Activated CD8-positive, alpha-beta T cell treated with anti-CD3 and anti-CD28 coated beads for 36 hours (primary cell): ENCODE data around the gene ARSA. TPM values are rescaled to one million over a fixed set of nuclear protein-coding genes. Genes with fewer than 3 reads are reported as not detected.
"Not testable (repeated sequence)": the region's sequence is repeated elsewhere in the genome, so short reads cannot be mapped to it uniquely, and the experiment has no call there.

Experiments used
- ATAC-seq: fragments of 200-7000 bp; cut with Tn5 transposase; one replicate; pipeline ENCODE4 v1.10.0; 2021; ENCODE audit warnings: mild to moderate bottlenecking, moderate library complexity
- CTCF ChIA-PET: fragments of 350-600 bp; sonication (Branson Sonifier 250); formaldehyde crosslinking; loops from one replicate; lab custom pipeline; 2021; ENCODE audit warnings: antibody characterized with exemption; lab: Charles Lee
- POLR2A ChIA-PET: fragments of 350-600 bp; sonication (Branson Sonifier 250); formaldehyde crosslinking; loops from one replicate; lab custom pipeline; 2021; ENCODE audit warnings: antibody characterized with exemption; lab: Charles Lee
- DNase-seq: peaks from one replicate; pipeline ENCODE4 v3.0.0-alpha.2; 2020
- H3K27ac Mint-ChIP-seq: one replicate; pipeline ENCODE4 v1.8.0; 2021; ENCODE audit warnings: mild to moderate bottlenecking, mixed read lengths
- H3K27me3 Mint-ChIP-seq: one replicate; pipeline ENCODE4 v1.8.0; 2021; ENCODE audit warnings: mixed read lengths
- H3K36me3 Mint-ChIP-seq: one replicate; pipeline ENCODE4 v1.8.0; 2021; ENCODE audit warnings: low read depth, mixed read lengths
- H3K4me1 Mint-ChIP-seq: one replicate; pipeline ENCODE4 v1.8.0; 2021; ENCODE audit warnings: low read depth, mixed read lengths
- H3K4me3 Mint-ChIP-seq: one replicate; pipeline ENCODE4 v1.8.0; 2021; ENCODE audit warnings: mild to moderate bottlenecking, moderate library complexity, mixed read lengths
- H3K9me3 Mint-ChIP-seq: one replicate; pipeline ENCODE4 v1.8.0; 2021; ENCODE audit warnings: mixed read lengths
- intact Hi-C: fragments of 100-400 bp; cut with micrococcal nuclease; formaldehyde crosslinking; loops from one replicate; pipeline ENCODE4 v1.10.0; 2022
- total RNA-seq, 2 experiments: library from RNA; stranded (reverse); gene quantifications; one replicate each; pipeline ENCODE4 v1.2.3, GENCODE V29; 2021
- TF ChIP-seq, protein P1 (sequence below): fragments of 200-600 bp; IDR thresholded peaks from one replicate; pipeline ENCODE4 v1.8.0; 2022; ENCODE audit warnings: antibody characterized with exemption, mild to moderate bottlenecking

ARSA gene
- total RNA-seq, 2 experiments from 2014 or later: 11.6 to 11.8 TPM

DNA sequence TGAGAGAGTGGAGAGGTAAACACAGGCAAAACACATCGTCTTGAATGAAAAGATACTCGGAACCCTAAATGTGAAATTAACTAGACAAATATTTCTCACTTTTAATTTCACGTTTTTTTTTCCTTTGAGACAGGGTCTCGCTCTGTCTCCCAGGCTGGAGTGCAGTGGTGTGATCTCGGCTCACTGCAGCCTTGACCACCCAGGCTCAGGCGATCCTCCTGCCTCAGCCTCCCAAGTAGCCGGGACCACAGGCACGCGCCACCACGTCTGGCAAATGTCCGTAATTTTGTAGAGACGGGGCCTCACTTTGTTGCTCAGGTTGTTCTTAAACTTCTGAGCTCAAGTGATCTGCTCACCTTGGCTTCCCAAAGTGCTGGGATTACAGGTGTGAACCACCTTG lies 37.3 kb upstream of the ARSA start:
- no peak overlapping the region for H3K4me3 Mint-ChIP-seq
- ChIA-PET CTCF (no interaction called here), POLR2A (interaction anchor here (1.4 kb wide), 1 partner anchor 11 kb away, joined by 3 read pairs; no protein-coding TSS in a partner anchor)
- TF ChIP-seq, protein P1, sequence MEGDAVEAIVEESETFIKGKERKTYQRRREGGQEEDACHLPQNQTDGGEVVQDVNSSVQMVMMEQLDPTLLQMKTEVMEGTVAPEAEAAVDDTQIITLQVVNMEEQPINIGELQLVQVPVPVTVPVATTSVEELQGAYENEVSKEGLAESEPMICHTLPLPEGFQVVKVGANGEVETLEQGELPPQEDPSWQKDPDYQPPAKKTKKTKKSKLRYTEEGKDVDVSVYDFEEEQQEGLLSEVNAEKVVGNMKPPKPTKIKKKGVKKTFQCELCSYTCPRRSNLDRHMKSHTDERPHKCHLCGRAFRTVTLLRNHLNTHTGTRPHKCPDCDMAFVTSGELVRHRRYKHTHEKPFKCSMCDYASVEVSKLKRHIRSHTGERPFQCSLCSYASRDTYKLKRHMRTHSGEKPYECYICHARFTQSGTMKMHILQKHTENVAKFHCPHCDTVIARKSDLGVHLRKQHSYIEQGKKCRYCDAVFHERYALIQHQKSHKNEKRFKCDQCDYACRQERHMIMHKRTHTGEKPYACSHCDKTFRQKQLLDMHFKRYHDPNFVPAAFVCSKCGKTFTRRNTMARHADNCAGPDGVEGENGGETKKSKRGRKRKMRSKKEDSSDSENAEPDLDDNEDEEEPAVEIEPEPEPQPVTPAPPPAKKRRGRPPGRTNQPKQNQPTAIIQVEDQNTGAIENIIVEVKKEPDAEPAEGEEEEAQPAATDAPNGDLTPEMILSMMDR: no peak
- intact Hi-C loops: no loop called here
- no peak for ATAC-seq
- H3K27me3 Mint-ChIP-seq: peaks cover 6% of the 10 kb centered on the region
- no peaks in the 10 kb centered on the region for H3K4me1 Mint-ChIP-seq
- H3K36me3 Mint-ChIP-seq: no peaks in the 10 kb centered on the region
- no peak for DNase-seq
- H3K27ac Mint-ChIP-seq: no peak overlapping the region
- no peaks in the 10 kb centered on the region for H3K9me3 Mint-ChIP-seq

DNA sequence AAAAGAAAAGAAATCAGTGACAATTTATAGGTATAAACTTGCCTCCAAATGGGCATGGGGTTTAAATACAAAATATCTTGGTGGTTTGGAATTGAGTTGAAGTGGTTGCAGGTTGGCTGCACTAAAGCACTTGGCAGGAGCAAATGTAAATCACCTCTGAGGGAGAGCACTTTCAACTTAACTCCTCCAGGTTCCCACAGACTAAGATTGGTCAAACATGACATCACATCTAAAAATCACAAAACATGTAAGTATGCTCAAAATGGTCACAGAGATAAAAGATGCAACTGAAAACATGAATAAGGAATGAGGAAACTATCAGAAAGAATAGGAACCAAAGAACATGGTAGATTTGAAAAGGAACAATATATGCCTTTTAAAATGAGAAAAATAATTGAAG lies 32.4 kb upstream of the ARSA start:
- Mint-ChIP-seq H3K4me1 (no peaks in the 10 kb centered on the region), H3K27ac (no peak overlapping the region), H3K27me3 (peaks cover 12% of the 10 kb centered on the region), H3K4me3 (no peak overlapping the region), H3K9me3 (no peaks in the 10 kb centered on the region), H3K36me3 (no peaks in the 10 kb centered on the region)
- DNase-seq (no peak), ATAC-seq (no peak)
- TF ChIP-seq, protein P1: no peak
- ChIA-PET CTCF (no interaction called here), POLR2A (interaction anchor here (0.6 kb wide), 1 partner anchor 58 kb away, joined by 3 read pairs; no protein-coding TSS in a partner anchor)
- intact Hi-C loops: no loop called here

DNA sequence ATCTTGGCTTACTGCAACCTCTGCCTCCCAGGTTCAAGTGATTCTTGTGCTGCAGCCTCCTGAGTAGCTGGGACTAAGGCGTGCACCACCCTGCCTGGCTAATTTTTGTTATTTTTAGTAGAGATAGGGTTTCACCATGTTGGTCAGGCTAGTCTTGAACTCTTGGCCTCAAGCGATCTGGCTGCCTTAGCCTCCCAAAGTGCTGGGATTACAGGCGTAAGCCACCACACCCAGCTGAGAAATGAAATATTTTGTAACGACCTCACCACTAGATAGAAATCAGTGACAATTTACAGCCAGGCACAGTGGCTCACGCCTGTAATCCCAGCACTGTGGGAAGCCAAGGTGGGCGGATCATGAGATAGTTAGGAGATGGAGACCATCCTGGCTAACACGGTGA lies 31.8 kb upstream of the ARSA start:
- H3K9me3 Mint-ChIP-seq, intact Hi-C loops, H3K36me3 Mint-ChIP-seq, ATAC-seq, H3K27ac Mint-ChIP-seq, CTCF ChIA-PET, H3K4me3 Mint-ChIP-seq, H3K4me1 Mint-ChIP-seq, POLR2A ChIA-PET, DNase-seq: not testable (repeated sequence)
- peaks cover 12% of the 10 kb centered on the region for H3K27me3 Mint-ChIP-seq

DNA sequence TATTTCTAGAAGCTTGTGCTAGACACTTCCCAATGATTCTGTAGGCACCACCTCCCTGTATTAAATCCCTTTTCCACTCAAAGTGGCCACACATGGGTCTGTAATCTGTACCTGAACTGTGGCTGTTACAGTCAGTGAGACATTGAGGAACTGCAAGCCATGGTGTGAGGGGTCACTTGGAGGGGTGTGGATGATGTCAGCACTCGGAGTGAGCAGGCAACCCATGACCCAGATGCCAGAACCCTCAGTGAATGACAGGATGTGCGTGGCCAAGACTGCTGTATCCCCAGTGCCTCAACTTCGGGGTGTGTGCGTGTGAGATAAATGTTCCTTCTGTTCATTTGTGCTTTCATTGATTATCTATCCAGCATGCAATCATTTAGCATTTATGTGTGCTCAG lies 30.0 kb upstream of the ARSA start:
- DNase-seq (no peak), ATAC-seq (no peak)
- TF ChIP-seq, protein P1: no peak
- no peak overlapping the region for H3K4me3 Mint-ChIP-seq
- no peaks in the 10 kb centered on the region for H3K9me3 Mint-ChIP-seq
- no peaks in the 10 kb centered on the region for H3K4me1 Mint-ChIP-seq
- no peaks in the 10 kb centered on the region for H3K36me3 Mint-ChIP-seq
- peaks cover 11% of the 10 kb centered on the region for H3K27me3 Mint-ChIP-seq
- ChIA-PET CTCF (no interaction called here), POLR2A (no interaction called here)
- H3K27ac Mint-ChIP-seq: no peak overlapping the region
- intact Hi-C loops: no loop called here

DNA sequence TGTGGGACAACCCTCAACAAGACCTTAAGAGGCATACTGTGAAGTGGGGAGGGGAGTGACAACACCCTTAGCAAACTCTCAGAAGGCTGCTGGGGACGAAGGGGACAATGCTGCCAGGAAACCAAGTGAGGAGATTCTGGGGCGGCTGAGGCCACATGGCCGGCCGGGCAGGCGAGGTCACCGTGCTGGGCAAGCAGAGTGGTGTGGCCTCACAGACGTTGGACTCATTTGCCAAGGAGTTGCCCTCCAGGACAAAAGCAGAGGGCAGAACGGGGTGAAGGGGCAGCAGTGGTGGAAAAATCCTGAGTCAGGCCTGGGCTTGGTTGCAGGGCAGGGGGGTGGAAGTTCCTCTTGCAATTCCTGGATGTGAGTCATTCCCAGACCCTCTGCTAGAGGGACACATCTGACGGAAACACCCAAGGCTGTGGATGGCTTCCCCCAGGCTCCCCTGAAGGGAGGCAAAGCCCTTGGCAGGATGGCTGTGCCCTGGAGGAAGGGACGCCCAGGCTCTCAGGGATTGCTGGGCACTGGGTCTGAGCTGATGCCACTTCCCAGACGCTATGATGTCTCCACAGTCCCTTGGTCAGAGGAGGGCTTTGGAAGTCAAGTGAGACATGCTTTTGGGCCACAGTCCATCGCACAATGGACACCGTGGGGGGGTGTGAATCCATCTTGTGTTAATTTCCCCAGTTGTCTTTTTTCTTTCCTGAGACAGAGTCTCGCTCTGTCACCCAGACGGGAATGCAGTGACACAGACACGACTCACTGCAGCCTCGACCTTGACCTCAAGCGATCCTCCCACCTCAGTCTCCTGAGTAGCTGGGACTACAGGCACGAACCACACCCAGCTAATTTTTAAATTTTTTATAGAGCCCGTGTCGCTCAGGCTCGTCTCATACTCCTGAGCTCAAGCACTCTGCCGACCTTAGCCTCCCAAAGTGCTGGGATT lies 28.4 kb upstream of the ARSA start:
- ChIA-PET POLR2A (interaction anchor here (1.2 kb wide), 1 partner anchor 34 kb away, joined by 3 read pairs; no protein-coding TSS in a partner anchor), CTCF (no interaction called here)
- intact Hi-C loops: no loop called here
- Mint-ChIP-seq H3K27ac (no peak overlapping the region), H3K36me3 (no peaks in the 10 kb centered on the region), H3K27me3 (peaks cover 9% of the 10 kb centered on the region), H3K4me1 (no peaks in the 10 kb centered on the region), H3K4me3 (no peak overlapping the region), H3K9me3 (no peaks in the 10 kb centered on the region)
- no peak for ATAC-seq
- no peak for DNase-seq
- TF ChIP-seq, protein P1: no peak

DNA sequence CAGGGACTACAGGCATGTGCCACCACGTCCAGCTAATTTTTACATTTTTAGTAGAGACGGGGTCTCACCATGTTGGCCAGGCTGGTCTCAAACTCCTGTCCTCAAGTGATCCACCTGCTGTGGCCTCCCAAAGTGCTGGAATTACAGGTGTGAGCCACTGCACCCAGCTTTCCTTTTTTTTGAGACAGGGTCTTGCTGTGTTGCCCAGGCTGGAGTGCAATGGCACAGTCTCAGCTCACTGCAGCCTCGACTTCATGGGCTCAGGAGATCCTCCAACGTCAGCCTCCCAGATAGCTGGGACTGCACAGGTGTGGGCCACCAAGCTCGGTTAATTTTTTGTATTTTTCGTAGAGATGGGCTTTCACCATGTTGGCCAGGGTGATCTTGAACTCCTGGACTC lies 26.7 kb upstream of the ARSA start:
- H3K9me3 Mint-ChIP-seq, intact Hi-C loops, CTCF ChIA-PET, POLR2A ChIA-PET, H3K4me3 Mint-ChIP-seq, H3K27ac Mint-ChIP-seq, DNase-seq, H3K27me3 Mint-ChIP-seq, ATAC-seq, H3K4me1 Mint-ChIP-seq, H3K36me3 Mint-ChIP-seq: not testable (repeated sequence)
